ENCODE data around the gene PDCD1.

DNA sequence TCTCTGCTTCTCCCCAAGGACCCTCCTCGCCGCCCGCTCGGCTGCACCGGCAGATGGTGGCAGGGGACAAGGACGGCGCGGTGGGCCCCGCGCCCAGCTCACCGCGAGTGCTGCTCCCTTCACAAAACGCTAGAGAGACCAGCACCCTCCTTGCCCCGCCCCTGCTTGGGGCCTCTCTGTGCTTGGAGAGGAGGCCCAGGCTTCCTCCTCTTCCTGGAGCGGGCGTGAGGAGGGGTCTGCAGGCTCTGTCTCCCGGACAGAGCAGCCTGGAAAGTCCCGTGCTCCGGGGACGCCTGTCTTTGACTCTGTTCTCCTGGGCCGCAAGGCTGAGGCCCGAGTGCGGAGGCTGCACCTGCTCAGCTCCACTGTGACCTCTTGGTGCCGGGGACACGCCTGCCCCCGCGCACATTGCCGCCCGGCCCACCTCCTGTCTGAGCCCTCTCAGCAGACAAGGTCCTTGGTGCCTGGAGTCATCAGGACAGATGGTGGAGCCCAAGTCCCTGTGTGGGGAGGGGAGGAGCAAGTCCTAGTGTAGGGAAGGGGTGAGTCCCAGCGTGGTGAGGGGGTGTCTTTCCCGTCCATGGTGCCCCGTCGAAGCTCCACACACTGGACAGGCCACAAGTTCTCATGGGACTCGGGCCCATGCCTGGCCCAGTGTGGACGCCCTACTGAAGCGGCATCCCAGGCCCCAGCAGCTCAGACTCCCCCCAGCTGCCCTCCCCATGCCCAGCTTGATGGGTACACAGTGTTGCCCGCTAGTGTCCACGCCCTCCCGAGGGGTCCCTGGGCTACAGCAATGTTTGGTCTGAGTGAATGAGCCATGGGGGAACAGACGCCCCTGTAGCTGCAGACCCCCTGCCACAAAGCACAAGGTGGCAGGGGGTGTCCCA, 44.7 kb upstream of the PDCD1 start:
- TF ChIP-seq, protein P1, sequence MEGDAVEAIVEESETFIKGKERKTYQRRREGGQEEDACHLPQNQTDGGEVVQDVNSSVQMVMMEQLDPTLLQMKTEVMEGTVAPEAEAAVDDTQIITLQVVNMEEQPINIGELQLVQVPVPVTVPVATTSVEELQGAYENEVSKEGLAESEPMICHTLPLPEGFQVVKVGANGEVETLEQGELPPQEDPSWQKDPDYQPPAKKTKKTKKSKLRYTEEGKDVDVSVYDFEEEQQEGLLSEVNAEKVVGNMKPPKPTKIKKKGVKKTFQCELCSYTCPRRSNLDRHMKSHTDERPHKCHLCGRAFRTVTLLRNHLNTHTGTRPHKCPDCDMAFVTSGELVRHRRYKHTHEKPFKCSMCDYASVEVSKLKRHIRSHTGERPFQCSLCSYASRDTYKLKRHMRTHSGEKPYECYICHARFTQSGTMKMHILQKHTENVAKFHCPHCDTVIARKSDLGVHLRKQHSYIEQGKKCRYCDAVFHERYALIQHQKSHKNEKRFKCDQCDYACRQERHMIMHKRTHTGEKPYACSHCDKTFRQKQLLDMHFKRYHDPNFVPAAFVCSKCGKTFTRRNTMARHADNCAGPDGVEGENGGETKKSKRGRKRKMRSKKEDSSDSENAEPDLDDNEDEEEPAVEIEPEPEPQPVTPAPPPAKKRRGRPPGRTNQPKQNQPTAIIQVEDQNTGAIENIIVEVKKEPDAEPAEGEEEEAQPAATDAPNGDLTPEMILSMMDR (IDR thresholded peaks at IDR 0.05; ENCODE audit: low read depth, low read length): no peak
- TF ChIP-seq EZH2phosphoT487 (IDR thresholded peaks at IDR 0.05; ENCODE audit: low read depth): no peak
